Astrocyte of the cerebellum (primary cell): Measurements from ENCODE around the gene ZXDC.

Experiments
- DNase-seq: peaks from one replicate; pipeline ENCODE4 v3.0.0-alpha.2; 2011; ENCODE audit warnings: low read depth
- H3K4me3 ChIP-seq: 2 replicates; pipeline ENCODE4 v1.5.1; 2011; ENCODE audit warnings: mild to moderate bottlenecking, low read depth, low read length, moderate library complexity
- in situ Hi-C: cut with HindIII; loops from 2 replicates; pipeline ENCODE4 v1.10.0; 2017; ENCODE audit warnings: low sequenced_read_pairs
- TF ChIP-seq, protein P1 (sequence below): IDR thresholded peaks from 2 replicates; pipeline ENCODE4 v1.5.1; 2012; ENCODE audit warnings: low read length, low read depth, moderate library complexity, mild to moderate bottlenecking; ENCODE audit errors: missing control alignments

ZXDC gene

DNA sequence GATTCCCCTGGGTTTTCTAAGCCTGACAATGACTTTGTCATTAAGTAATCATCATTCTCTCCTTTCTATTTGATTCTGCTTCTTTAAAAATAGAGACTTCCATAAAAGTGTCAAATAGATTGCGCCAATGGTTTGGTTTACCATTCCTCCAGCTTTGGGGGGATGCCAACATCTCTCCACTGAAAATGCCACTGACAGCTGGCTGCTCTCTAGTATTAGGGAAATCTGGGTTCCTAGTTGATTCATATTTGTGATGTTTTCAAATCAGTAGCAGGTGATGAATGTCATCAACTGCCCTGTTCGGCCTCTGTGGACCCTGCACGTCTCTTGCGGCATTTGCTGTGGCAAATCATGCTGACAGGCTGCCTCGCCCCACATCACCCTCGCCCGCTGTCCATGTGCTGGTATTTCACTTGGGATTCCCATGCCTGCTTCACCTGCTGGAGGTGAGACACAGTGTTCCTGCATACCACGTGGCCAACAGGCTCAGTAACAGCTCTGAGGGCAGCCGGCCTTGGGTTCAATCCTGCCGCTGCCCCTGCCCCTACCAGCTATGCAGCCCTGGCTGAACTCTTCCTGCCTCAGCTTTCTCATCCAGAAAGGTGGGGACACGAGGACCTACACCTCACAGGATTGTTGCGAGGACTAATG is 28.1 kb downstream of the ZXDC start:
- H3K4me3 ChIP-seq: no peak overlapping the region
- TF ChIP-seq, protein P1, sequence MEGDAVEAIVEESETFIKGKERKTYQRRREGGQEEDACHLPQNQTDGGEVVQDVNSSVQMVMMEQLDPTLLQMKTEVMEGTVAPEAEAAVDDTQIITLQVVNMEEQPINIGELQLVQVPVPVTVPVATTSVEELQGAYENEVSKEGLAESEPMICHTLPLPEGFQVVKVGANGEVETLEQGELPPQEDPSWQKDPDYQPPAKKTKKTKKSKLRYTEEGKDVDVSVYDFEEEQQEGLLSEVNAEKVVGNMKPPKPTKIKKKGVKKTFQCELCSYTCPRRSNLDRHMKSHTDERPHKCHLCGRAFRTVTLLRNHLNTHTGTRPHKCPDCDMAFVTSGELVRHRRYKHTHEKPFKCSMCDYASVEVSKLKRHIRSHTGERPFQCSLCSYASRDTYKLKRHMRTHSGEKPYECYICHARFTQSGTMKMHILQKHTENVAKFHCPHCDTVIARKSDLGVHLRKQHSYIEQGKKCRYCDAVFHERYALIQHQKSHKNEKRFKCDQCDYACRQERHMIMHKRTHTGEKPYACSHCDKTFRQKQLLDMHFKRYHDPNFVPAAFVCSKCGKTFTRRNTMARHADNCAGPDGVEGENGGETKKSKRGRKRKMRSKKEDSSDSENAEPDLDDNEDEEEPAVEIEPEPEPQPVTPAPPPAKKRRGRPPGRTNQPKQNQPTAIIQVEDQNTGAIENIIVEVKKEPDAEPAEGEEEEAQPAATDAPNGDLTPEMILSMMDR: no peak
- no peak for DNase-seq
- in situ Hi-C loops: no loop called here

- no peak overlapping the region for H3K4me3 ChIP-seq
- TF ChIP-seq, protein P1: no peak
- in situ Hi-C loops: no loop called here
- no peak for DNase-seq
Measured at GRCh38 chr3:126446791-126447190, 28.9 kb downstream of the ZXDC start.

DNA sequence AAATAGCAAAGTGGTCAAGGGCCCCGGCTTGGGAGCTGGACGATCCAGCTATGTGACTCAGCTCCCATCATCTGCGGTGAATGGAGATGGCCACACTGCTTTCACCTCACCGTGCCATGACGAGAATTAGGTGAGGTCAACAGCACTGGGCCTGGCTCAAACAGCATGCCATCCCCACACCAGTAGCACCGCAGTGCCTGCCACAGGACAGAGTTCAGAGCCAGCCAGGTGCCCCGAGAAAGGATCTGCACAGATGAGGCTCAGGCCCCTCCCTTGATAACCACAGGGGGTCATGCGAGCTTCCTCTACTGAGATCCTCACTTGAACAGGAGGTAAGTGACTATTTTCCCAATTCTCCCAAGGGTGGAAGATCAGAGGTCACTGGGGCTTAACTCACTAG is 29.4 kb downstream of the ZXDC start:
- TF ChIP-seq, protein P1: no peak
- in situ Hi-C loops: no loop called here
- DNase-seq: no peak
- H3K4me3 ChIP-seq: no peak overlapping the region

DNA sequence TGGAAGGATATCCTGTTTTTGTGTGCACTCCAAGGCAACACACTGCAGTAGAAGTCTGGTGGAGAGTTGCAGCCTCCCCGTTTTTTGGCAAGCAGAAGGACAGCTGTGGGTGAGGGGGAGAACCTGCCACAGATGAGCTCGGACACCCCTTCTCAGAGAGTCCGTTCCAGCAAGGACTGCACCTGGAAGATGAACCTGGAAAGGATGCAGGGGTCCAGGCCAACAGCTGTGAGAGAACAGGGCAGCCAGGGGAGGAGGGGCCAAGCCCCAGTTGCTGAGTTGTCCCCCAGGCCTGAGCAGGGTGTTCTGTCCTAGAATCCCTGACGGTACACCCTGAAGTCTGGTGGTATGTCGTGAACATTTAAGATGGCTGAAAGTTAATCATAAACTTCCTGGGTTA is 30.2 kb downstream of the ZXDC start:
- no peak for DNase-seq
- no peak overlapping the region for H3K4me3 ChIP-seq
- TF ChIP-seq, protein P1: no peak
- in situ Hi-C loops: no loop called here

DNA sequence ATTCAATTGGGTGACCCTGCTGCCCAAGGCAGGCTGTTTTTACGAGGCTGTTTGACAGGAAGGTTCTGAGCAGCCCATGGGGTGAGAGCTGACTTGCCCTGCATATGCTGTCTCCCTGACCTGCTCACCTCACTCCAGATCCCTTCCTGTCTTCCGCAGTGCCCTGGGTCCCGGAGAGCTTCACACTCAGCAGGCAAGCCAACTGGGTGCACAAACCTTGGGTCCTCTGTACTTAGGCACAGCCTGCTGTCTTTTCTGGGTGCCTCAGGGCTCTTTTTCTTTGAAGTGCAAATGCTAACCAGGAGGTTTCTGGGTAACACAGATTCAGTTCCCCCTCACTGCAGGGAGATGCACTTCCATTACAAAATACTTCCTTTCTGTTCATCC is 32.8 kb downstream of the ZXDC start:
- TF ChIP-seq, protein P1: no peak
- DNase-seq: no peak
- in situ Hi-C loops: no loop called here
- no peak overlapping the region for H3K4me3 ChIP-seq

GRCh38 chr3:126442094-126442855 is 33.4 kb downstream of the ZXDC start:
- in situ Hi-C loops: no loop called here
- no peak for DNase-seq
- no peak overlapping the region for H3K4me3 ChIP-seq
- TF ChIP-seq, protein P1: no peak
